NCI-H69 (cell line): ENCODE measurements around the gene RFX5.
"Not testable (repeated sequence)": the region's sequence is repeated elsewhere in the genome, so short reads cannot be mapped to it uniquely, and the experiment has no call there.

Source experiments
- DNase-seq: peaks from one replicate; lab custom pipeline; 2025; lab: John Stamatoyannopoulos, UW

The RFX5 gene

GRCh38 chr1:151346769-151347522 is at the start of gene RFX5:
Gene RFX5, minus strand, starts transcription at chr1:151347252. Its CDS starts 932 bp downstream, at chr1:151346320.
- DNase-seq: peak; percentile 99

- not testable (repeated sequence) for DNase-seq
Measured at GRCh38 chr1:151396265-151396664, 49.2 kb upstream of the RFX5 start.

- DNase-seq: no peak
Measured at GRCh38 chr1:151393583-151393982, 46.5 kb upstream of the RFX5 start.

- no peak for DNase-seq
Measured at GRCh38 chr1:151391079-151391563, 44.1 kb upstream of the RFX5 start.

- not testable (repeated sequence) for DNase-seq
Measured at GRCh38 chr1:151390221-151391078, 43.4 kb upstream of the RFX5 start.

GRCh38 chr1:151386002-151386401 is 39.0 kb upstream of the RFX5 start:
- DNase-seq: peak; percentile 22

GRCh38 chr1:151384584-151384983 is 37.5 kb upstream of the RFX5 start:
- no peak for DNase-seq

- DNase-seq: no peak
Measured at GRCh38 chr1:151377150-151377884, 30.3 kb upstream of the RFX5 start.

- DNase-seq: peak; percentile 23
Measured at GRCh38 chr1:151373196-151373595, 26.1 kb upstream of the RFX5 start.

GRCh38 chr1:151372058-151372934 is 25.2 kb upstream of the RFX5 start, which contains the start of gene SELENBP1:
Gene SELENBP1, minus strand, starts transcription at chr1:151372705. Its CDS starts 64 bp downstream, at chr1:151372641.
- DNase-seq: peak; percentile 97

- peak; percentile 90 for DNase-seq
Measured at GRCh38 chr1:151371370-151372057, 24.5 kb upstream of the RFX5 start.

GRCh38 chr1:151370211-151370911 is 23.3 kb upstream of the RFX5 start:
- peak; percentile 53 for DNase-seq

GRCh38 chr1:151369621-151370048 is 22.6 kb upstream of the RFX5 start:
- DNase-seq: no peak

- DNase-seq: no peak
Measured at GRCh38 chr1:151369302-151369610, 22.2 kb upstream of the RFX5 start.

- DNase-seq: peak; percentile 68
Measured at GRCh38 chr1:151368393-151369301, 21.6 kb upstream of the RFX5 start.

- no peak for DNase-seq
Measured at GRCh38 chr1:151367658-151368392, 20.8 kb upstream of the RFX5 start.

- no peak for DNase-seq
Measured at GRCh38 chr1:151364996-151365395, 17.9 kb upstream of the RFX5 start.
